Activated CD4-positive, alpha-beta T cell treated with anti-CD3 and anti-CD28 coated beads, Interleukin-2, amount 50 U/mL, for 1 hour (primary cell): ENCODE results near the gene KIF4B.

Experiments used
- DNase-seq: peaks from one replicate; pipeline ENCODE4 v3.0.0-alpha.2; 2020

Gene KIF4B

DNA sequence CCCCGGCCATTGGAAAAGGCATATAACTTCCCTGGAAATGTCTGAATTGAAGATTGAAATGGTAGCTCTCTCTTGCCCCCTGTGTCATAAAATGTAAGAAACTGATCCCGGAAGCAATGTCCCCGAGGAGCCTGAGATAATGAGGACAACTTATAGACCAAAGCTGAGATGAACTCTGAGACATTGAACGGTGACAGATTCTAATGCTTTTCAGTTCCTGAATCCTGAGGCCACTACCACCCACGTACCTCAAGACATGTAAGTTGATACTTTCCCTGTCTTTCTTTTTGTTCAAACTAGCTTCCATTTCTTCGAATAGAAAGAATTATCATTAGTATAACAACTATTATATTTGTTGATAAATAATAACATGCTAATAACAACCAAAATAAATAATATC lies 51.0 kb downstream of the KIF4B start:
- DNase-seq = no peak

DNA sequence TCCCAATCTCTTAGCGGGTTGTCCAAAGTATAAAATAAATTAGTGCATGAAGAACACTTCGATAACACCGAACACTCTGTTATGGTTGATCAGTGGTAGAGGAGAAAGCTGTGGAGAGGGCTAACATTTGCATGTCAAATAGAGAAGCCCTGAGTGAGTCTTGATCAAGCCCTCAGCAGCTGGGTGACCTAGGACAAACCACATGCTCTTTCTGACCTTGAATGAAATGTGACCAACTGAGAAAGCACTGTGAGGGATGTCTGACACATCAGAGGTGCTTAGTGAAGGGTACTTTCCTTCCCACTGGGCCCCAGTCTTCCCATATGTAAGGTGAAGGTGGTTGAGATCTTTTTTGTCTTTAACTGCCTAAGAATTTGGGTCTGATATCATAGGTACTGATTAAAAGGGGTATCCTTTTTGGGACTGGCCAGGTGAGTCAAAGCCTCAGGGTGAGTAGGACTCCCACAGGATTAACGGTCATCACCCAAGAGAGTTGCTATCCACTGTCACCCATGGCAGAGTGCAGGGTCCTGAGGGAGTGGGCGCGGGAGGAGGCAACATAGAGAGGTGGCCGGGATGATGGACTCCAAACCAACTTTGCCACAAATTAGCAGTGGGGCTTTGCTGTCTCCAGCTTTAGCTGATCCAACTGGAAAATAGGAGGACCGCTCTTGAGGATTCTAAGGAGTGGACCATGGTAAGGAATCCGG lies 53.5 kb downstream of the KIF4B start:
- no peak for DNase-seq
